Heart left ventricle (tissue), 16 donors: ENCODE measurements around the gene PLB1. TPM values are rescaled to one million over a fixed set of nuclear protein-coding genes. Genes with fewer than 3 reads are reported as not detected.

Experiments used
- ATAC-seq, 4 donors: fragments of 200-7000 bp; cut with Tn5 transposase; one replicate each; pipeline ENCODE4 v1.9.1; 2020 to 2022; ENCODE audit warnings: moderate library complexity in 4 of 4, mild to moderate bottlenecking in 3 of 4, moderate number of reproducible peaks in 1 of 4
- DNase-seq, 5 donors: peaks; one replicate each; pipeline ENCODE4 v3.0.0-alpha.2; 2020
- H3K27ac ChIP-seq, 12 donors: fragments of 200-600 bp; sonication (generic) in 4 of 12; one replicate each; pipeline versions ENCODE4 v1.5.0 to v1.8.0; 2016 to 2022; ENCODE audit warnings: mild to moderate bottlenecking in 2 of 12
- H3K27me3 ChIP-seq, 9 donors: fragments of 200-600 bp; sonication (generic) in 2 of 9; one replicate each; pipeline versions ENCODE4 v1.5.1 to v1.8.0; 2016 to 2022; ENCODE audit warnings: mild to moderate bottlenecking in 3 of 9
- H3K36me3 ChIP-seq, 9 donors: fragments of 200-600 bp; sonication (generic) in 2 of 9; one replicate each; pipeline versions ENCODE4 v1.5.0 to v1.8.0; 2018 to 2022; ENCODE audit warnings: mild to moderate bottlenecking in 2 of 9
- H3K4me1 ChIP-seq, 12 donors: fragments of 200-600 bp; sonication (generic) in 4 of 12; one replicate each; pipeline versions ENCODE4 v1.5.0 to v1.8.0; 2016 to 2022; ENCODE audit warnings: mild to moderate bottlenecking in 3 of 12
- H3K4me3 ChIP-seq, 12 donors: fragments of 200-600 bp; sonication (generic) in 4 of 12; one replicate each; pipeline versions ENCODE4 v1.5.0 to v1.8.0; 2017 to 2022; ENCODE audit warnings: mild to moderate bottlenecking in 9 of 12, moderate library complexity in 4 of 12
- H3K9me3 ChIP-seq, 12 donors: fragments of 200-600 bp; sonication (generic) in 4 of 12; one replicate each; pipeline versions ENCODE4 v1.5.0 to v1.8.0; 2016 to 2022; ENCODE audit warnings: mild to moderate bottlenecking in 1 of 12
- POLR2A ChIP-seq, 2 donors: fragments of 450-650 bp; IDR thresholded peaks; one replicate each; pipeline ENCODE4 v1.6.1; 2017; ENCODE audit warnings: antibody characterized with exemption in 2 of 2, mild to moderate bottlenecking in 2 of 2, moderate library complexity in 2 of 2
- WGBS, 4 donors: extraction: QIAGEN DNeasy Blood & Tissue Kit in 2 of 4; methylation state at CpG; one replicate each; pipeline versions ENCODE4 v1.1.5 to v1.1.7; 2013 to 2018; 5-methylcytosine and 5-hydroxymethylcytosine counted together
- intact Hi-C, 10 donors: fragments of 100-400 bp; cut with DNase I; formaldehyde crosslinking; loops; one replicate each; pipeline versions ENCODE4 v1.11.1 to v1.14.2; 2022
- polyA plus RNA-seq, 2 donors: library from polyadenylated mRNA; stranded (reverse); fragments of 200-250 nt; gene quantifications; one replicate each; pipeline ENCODE4 v1.2.3, GENCODE V29; 2013
- total RNA-seq, 9 donors: library from RNA; depleted of rRNA in 2 of 9; stranded (reverse); fragments of >200 nt in 2 of 9; fragmentation: NEBNext Ultra II Directional in 3 of 9; extraction: Animal tissue kit (Norgen Biotek cat#: 25700) in 3 of 9; gene quantifications; one replicate each; pipeline versions ENCODE4 v1.1.0 to v1.2.4, GENCODE V29; 2016 to 2023
- TF ChIP-seq, protein P1 (sequence below), 12 donors: fragments of 200-600 bp; sonication (generic) in 4 of 12; IDR thresholded peaks; one replicate each; pipeline versions ENCODE4 v1.5.0 to v1.8.0; 2018 to 2022; ENCODE audit warnings: antibody characterized with exemption in 12 of 12, mild to moderate bottlenecking in 5 of 12
- donor health status: ischemic (EF 13 %, LVEDD 7.1; RV severe dilation, severe dysfunction).
- donor health status: healthy with polysubstance abuse.
- donor health status: DM: no; HTN: yes; CAD: no.
- donor health status: DM: no; HTN: no; CAD: no.
- donor health status: ischemic (EF 25% LVEDD 6.9; RV normal size, moderate dysfunction).
- donor health status: ischemic (EF 25% LVEDD 5.7; RV mildly dilated, moderate dysfunction).
- donor health status: healthy.
- donor health status: DM: yes; HTN: yes; CAD: no.
- donor health status: ischemic (EF 35%, LVEDD 5.7; RV mildly dilated, moderate dysfunction).
- donor health status: nonischemic (EF 11% LVEDD 7.7; RV severe dilation, severe dysfunction).
- donor health status: DM: yes; HTN: yes; CAD: no.
- donor health status: PGD.
- donor health status: ischemic (EF 29% LVEDD 5.4; RV normal size, mild dysfunction).
- donor health status: nonischemic (EF 23%, LVEDD 6.1; RV moderate dilation, normal function).

The PLB1 gene
- total and polyA plus RNA-seq, 11 donors = 0.35 to 5.5 (median 1.3) TPM

DNA sequence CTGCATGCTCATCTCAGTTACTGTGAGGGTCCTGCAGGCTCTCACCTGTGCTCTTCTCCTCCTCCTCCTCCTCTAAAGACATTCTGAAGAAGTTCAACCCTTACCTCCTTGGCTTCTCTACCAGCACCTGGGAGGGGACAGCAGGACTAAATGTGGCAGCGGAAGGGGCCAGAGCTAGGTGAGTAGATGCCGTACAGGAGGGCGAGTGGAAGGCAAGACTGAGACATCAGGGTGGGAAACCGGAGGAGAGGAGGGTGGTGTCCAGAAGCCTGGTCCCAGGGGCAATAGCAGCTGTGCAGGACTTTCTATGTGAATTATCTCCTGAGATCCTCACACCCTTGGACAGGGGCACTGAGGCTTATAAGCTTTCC lies 124.9 kb downstream of the PLB1 start:
- no peak for ATAC-seq
- TF ChIP-seq, protein P1, sequence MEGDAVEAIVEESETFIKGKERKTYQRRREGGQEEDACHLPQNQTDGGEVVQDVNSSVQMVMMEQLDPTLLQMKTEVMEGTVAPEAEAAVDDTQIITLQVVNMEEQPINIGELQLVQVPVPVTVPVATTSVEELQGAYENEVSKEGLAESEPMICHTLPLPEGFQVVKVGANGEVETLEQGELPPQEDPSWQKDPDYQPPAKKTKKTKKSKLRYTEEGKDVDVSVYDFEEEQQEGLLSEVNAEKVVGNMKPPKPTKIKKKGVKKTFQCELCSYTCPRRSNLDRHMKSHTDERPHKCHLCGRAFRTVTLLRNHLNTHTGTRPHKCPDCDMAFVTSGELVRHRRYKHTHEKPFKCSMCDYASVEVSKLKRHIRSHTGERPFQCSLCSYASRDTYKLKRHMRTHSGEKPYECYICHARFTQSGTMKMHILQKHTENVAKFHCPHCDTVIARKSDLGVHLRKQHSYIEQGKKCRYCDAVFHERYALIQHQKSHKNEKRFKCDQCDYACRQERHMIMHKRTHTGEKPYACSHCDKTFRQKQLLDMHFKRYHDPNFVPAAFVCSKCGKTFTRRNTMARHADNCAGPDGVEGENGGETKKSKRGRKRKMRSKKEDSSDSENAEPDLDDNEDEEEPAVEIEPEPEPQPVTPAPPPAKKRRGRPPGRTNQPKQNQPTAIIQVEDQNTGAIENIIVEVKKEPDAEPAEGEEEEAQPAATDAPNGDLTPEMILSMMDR (IDR thresholded peaks at IDR 0.05) = no peak
- TF ChIP-seq POLR2A (IDR thresholded peaks at IDR 0.05) = no peak
- H3K9me3 ChIP-seq = no peaks in the 10 kb centered on the region
- intact Hi-C loops = loop anchor here in 7 of 10 donors (10.0 kb wide), 2 partner anchors 64 to 134 kb away; partner anchors contain the start of gene PPP1CB (in 6 of the 7)
- no peak overlapping the region for H3K4me3 ChIP-seq
- no peaks in the 10 kb centered on the region for H3K27me3 ChIP-seq
- peaks cover 0 to 53% (median 33%) of the 10 kb centered on the region in 12 donors for H3K4me1 ChIP-seq
- 87 to 95% (median 90%) methylated on average over 4 of the region's 4 CpGs for WGBS, 4 donors
- no peaks in the 10 kb centered on the region for H3K36me3 ChIP-seq
- DNase-seq = no peak
- peak overlapping the region; percentile 38 to 93 (median 70) for H3K27ac ChIP-seq

- H3K36me3 ChIP-seq = no peaks in the 10 kb centered on the region
- peaks cover 0 to 56% (median 40%) of the 10 kb centered on the region in 12 donors for H3K4me1 ChIP-seq
- H3K27me3 ChIP-seq = no peaks in the 10 kb centered on the region
- intact Hi-C loops = loop anchor here in 7 of 10 donors (10.0 kb wide), 2 partner anchors 63 to 133 kb away; partner anchors contain the start of gene PPP1CB (in 6 of the 7)
- no peaks in the 10 kb centered on the region for H3K9me3 ChIP-seq
- ATAC-seq = peak; percentile 80 to 93 (median 84)
- no peak for TF ChIP-seq POLR2A (IDR thresholded peaks at IDR 0.05)
- TF ChIP-seq, protein P1 (IDR thresholded peaks at IDR 0.05) = peak in 9 of 12 donors; percentile 17 to 43 (median 24)
- 36 to 44% (median 40%) methylated on average over 14 to 15 of the region's 15 CpGs for WGBS, 4 donors
- DNase-seq = peak; percentile 60 to 76 (median 69)
- peak overlapping the region in 1 of 12 donors; percentile 12 for H3K4me3 ChIP-seq
- peak overlapping the region; percentile 49 to 93 (median 72) for H3K27ac ChIP-seq
Measured at GRCh38 chr2:28621172-28622100, 125.6 kb downstream of the PLB1 start.

DNA sequence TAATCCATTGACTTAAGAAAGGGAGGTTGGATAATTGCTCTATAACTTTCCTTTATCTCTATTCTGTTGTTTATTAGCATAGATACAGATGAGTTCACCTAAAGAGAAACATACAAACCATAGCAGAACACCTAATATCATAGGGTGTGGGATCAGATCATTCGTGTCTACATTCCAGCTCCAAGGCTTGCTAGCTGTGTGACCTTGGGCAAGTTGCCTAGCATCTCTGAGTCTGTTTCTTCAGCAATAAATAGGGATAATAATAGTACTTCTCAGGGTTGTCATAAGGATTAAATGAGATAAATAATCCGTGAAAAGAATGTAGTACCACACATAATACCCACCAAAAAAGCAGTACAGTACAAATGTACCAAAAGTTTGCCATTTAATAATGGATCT lies 126.2 kb downstream of the PLB1 start:
- ATAC-seq (no peak), DNase-seq (peak in 2 of 5 donors; percentile 7 to 8)
- 52 to 65% (median 62%) methylated on average over 2 of the region's 2 CpGs for WGBS, 4 donors
- intact Hi-C loops = loop anchor here in 7 of 10 donors (10.0 kb wide), 2 partner anchors 63 to 133 kb away; partner anchors contain the start of gene PPP1CB (in 6 of the 7)
- TF ChIP-seq POLR2A (IDR thresholded peaks at IDR 0.05) = no peak
- TF ChIP-seq, protein P1 (IDR thresholded peaks at IDR 0.05) = no peak
- H3K4me3 ChIP-seq = peak overlapping the region in 1 of 12 donors; percentile 12
- no peaks in the 10 kb centered on the region for H3K9me3 ChIP-seq
- peak overlapping the region; percentile 49 to 93 (median 72) for H3K27ac ChIP-seq
- H3K27me3 ChIP-seq = no peaks in the 10 kb centered on the region
- H3K4me1 ChIP-seq = peaks cover 0 to 63% (median 45%) of the 10 kb centered on the region in 12 donors
- H3K36me3 ChIP-seq = no peaks in the 10 kb centered on the region
